GM12864 (cell line): ENCODE measurements around the gene VWA3B.
A peak's percentile ranks its signal among the peaks of the same experiment; 100 is the strongest.

Source experiments
- DNase-seq: peaks from one replicate; pipeline ENCODE4 v3.0.0-alpha.2; 2011; ENCODE audit warnings: low read depth
- H3K4me3 ChIP-seq: 2 replicates; pipeline ENCODE4 v1.5.1; 2011; ENCODE audit warnings: mild to moderate bottlenecking, low read depth, low read length, control low read depth
- TF ChIP-seq, protein P1 (sequence below): IDR thresholded peaks from 2 replicates; pipeline ENCODE4 v1.5.1; 2011; ENCODE audit warnings: low read depth, mild to moderate bottlenecking, moderate library complexity, low read length, control low read depth, inconsistent platforms; ENCODE audit errors: missing control alignments

VWA3B gene

DNA sequence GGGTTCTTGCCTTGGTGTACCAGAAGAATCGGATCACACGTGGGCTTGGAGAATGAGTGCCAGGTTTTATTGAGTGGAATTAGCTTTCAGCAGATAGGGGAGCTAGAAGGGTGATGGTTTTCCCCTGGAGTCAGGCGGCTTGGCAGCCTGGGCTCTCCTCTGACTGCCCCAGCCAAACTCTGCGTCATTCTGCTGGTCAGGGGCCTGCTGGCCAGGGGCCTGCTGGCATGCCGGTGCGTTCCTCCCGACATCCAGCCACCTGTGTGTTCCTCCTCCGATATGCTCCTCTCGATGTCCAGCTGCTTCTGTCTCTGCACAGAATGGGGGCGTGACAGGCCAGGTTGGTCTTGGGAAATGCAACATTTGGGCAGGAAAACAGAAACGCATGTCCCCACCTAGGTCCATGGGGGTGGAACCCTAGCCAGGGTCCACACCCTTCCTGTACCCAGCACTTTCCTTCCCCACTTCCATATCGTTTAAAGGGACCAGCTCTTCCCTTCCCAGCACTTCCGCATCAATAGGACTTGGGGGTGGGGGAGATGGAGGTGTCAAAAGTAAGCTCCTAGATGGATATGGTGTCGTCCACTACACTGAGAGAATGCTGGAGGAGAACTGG, 85.3 kb downstream of the VWA3B start:
- H3K4me3 ChIP-seq, result no peak overlapping the region
- DNase-seq, result no peak
- TF ChIP-seq, protein P1, sequence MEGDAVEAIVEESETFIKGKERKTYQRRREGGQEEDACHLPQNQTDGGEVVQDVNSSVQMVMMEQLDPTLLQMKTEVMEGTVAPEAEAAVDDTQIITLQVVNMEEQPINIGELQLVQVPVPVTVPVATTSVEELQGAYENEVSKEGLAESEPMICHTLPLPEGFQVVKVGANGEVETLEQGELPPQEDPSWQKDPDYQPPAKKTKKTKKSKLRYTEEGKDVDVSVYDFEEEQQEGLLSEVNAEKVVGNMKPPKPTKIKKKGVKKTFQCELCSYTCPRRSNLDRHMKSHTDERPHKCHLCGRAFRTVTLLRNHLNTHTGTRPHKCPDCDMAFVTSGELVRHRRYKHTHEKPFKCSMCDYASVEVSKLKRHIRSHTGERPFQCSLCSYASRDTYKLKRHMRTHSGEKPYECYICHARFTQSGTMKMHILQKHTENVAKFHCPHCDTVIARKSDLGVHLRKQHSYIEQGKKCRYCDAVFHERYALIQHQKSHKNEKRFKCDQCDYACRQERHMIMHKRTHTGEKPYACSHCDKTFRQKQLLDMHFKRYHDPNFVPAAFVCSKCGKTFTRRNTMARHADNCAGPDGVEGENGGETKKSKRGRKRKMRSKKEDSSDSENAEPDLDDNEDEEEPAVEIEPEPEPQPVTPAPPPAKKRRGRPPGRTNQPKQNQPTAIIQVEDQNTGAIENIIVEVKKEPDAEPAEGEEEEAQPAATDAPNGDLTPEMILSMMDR, result no peak

DNA sequence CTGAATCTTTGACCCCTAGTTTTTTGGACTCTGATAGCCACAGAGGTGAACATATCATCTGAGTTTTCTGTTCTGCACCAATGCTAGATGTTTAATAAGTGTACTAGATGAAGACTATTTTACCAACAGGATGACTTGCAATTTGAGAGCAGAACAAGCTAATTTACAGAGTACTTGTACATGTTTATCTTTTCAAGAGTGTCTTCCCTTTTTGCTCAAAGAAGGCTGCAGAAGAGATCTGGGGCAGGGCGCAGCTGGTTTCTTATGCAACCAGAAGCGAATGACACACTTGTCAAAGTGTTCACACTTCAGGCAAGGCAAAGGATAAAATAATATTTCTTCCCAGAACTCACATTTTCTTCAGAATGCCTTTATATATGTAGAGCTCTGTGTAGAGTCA, 86.0 kb downstream of the VWA3B start:
- no peak overlapping the region for H3K4me3 ChIP-seq
- TF ChIP-seq, protein P1, result no peak
- DNase-seq, result no peak

DNA sequence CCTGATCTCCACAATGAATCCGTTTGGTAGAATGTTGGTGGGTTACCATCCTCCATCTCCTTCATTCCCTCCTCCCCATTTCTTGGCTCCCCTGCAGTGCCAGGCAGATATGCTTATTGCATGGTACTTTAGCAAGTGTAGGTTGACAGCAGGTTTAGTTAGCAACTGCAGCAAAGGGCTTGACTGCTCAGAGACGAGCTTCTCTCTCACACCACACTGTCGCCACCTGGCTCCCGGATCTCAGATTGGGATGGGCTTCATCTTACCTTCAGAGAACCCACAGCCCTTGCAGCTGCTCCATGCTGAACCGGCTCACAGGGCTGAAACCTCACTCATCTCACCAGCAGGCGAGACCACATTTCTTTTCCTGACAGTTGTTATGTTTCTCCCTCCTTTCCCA, 88.8 kb downstream of the VWA3B start:
- no peak for DNase-seq
- TF ChIP-seq, protein P1, result peak; percentile 32
- H3K4me3 ChIP-seq, result no peak overlapping the region

DNA sequence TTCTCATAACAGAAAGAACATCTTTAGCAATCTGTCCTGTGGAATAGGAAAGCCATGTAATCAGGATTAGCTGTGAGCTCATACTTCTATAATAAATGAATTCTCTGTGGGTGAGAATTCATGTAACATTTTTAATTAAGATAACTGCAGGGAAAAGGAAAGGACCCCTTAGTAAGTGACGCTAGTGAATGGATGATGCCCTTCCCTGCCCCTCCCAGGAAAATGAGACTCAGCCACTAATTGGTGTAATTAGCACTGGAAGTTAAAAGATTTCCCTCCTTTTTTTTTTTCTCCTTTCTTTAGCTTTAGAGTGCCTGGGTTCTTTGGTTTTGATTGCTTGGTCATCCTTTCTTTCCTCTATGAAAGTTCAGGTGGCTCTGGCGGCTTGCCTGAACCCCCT, 90.3 kb downstream of the VWA3B start:
- no peak overlapping the region for H3K4me3 ChIP-seq
- TF ChIP-seq, protein P1, result no peak
- DNase-seq, result no peak

DNA sequence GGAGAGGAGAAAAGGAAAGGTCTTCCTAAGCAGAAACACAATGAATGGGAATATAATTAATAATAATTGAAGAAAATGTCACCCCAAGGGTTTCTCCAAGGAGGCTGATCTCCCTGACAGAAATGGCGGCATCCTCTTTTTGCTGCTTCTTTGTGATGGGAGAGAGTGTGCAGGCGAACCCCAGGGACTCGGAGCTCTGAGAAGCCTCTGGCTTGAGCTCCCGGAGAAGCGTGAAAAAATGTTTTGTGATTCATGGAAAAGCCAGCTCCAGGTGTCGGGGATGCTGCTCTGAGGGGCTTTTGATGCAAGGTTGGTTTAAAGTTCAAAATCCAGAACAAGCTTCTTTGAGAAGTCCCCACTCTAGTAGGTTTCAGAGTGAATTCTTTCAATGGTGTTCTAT, 91.0 kb downstream of the VWA3B start:
- TF ChIP-seq, protein P1, result no peak
- no peak for DNase-seq
- no peak overlapping the region for H3K4me3 ChIP-seq

DNA sequence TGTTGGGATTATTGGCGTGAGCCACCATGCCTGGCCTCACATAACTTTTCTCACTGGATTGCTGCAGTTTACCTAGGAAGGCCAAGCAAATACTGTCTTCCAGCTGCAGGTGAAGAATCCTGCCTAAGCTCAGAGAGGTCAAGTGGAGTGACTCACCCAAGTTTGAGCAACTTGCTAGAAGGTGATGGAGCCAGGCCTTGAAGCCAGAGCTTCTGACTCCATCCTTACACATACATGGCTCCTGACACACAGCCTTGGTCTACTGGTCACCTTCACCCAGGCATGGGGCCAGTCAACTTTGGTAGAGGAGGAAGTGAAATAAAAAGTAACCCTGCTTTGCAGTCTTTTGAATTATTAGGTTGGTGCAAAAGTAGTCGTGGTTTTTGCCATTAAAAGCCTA, 93.5 kb downstream of the VWA3B start:
- TF ChIP-seq, protein P1, result no peak
- no peak overlapping the region for H3K4me3 ChIP-seq
- DNase-seq, result no peak

DNA sequence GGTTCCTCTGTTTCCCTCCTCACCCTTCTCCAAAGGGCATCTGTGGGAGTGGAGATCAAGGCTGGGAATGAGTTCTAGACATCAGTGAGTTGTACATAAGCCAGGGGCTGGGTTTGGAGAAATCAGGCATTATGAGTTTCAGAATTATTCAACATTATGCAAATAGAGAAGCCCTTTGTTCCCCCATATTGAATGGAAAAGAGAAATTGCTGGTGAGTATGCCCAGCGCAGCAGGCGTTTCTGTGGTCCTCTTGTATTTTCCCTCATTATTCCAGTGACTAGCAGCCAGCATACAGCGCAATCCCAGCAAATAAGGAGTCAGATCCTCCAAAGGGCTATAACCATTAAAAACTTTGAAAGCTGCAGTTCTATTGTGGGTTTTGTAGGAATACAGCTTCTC, 94.4 kb downstream of the VWA3B start:
- no peak for DNase-seq
- no peak overlapping the region for H3K4me3 ChIP-seq
- TF ChIP-seq, protein P1, result no peak
